Stimulated activated CD8-positive, alpha-beta memory T cell treated with anti-CD3 and anti-CD28 coated beads, Interleukin-12 subunit alpha, Interleukin-12 subunit beta, amount 100 ng/mL, for 4 hours (primary cell): ENCODE data around the gene NCR3LG1.

Experiments used
- DNase-seq: peaks from one replicate; pipeline ENCODE4 v3.0.0-alpha.2; 2020; ENCODE audit warnings: low read depth

Gene NCR3LG1

DNA sequence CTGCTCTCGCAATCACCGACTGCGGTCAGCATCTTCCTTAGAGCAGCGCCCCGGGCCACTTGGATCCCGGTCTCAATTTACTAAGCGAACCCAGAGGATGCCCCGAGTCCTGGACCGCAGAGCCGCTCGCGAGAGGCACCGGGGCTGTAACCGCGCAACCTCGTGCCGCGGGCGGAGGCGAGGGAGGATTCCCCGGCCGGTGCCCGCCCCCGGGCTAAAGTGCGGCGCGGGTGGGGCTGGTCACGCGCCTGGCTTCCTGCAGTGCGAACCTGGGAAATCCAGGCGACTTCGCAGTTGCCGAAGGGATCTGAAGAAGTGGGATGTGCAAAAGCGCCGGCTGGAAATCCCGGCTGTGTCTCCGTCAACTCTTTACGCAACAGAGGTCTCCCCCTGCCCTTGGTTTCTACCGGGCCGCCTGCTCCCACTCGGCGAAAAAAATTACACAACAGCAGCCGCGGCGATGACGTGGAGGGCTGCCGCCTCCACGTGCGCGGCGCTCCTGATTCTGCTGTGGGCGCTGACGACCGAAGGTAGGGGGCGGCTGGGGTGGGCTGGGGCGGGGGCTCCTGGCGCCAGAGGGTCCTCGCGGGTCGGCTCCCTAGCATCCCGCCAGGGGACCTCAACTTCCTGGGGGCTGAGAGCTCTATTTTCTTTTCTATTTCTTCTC, at the start of gene NCR3LG1:
Gene NCR3LG1, plus strand, starts transcription at position 291 of the 667 bp plus-strand sequence. Its CDS starts 170 bp downstream, at position 461.
- DNase-seq = peak; percentile 66

DNA sequence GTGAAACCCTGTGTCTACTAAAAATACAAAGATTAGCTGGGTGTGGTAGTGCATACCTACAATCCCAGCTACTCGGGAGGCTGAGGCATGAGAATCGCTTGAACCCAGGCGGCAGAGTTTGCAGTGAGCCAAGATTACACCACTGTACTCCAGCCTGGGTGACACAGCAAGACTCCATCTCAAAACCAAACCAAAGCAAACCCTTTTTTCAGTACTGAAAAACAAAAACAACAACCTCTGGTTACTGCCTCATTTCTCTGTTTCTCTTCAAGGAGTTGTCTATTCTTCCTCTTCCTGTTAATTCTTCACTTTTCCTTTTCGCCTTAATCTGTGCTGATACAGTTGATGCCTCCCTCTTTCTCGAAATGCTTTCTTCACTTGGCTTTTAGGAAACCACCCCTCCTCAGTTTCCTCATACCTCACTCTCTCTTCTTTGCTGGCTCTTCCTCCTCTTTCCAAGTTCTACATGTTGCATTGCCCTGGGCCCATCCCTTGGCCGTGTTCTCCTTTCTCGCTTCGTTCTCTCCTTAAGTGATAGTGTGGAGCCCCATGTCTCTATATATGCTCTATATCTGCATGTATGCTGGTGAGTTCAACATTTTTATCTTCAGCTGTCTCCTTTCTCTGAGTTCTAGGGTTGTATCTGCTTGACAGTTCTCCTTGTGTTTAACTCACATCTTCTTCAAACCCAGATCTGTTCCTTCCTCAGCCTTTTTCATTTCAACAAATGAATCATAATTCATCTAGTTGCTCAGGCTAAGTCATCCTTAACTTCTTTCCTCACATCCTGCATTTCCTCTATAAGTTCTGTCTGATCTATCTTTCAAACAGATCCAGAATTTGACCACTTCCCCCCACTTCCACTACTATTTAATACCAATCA, 38.0 kb upstream of the NCR3LG1 start:
- no peak for DNase-seq

DNA sequence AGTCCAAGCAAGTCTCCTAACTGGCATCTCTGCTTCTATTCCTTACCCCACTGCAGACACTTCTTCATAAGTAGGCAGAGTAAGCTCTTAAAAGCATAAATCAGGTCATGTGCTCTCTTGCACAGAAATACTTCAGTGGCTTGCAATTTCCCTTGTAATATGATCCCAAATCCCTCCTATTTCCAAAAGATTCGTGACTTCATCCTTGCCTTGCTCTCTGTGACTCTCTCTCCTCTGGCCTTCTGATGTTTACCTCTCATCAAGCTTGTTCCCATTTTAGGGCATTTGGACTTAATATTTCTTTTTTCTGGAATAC, 37.4 kb upstream of the NCR3LG1 start:
- no peak for DNase-seq

DNA sequence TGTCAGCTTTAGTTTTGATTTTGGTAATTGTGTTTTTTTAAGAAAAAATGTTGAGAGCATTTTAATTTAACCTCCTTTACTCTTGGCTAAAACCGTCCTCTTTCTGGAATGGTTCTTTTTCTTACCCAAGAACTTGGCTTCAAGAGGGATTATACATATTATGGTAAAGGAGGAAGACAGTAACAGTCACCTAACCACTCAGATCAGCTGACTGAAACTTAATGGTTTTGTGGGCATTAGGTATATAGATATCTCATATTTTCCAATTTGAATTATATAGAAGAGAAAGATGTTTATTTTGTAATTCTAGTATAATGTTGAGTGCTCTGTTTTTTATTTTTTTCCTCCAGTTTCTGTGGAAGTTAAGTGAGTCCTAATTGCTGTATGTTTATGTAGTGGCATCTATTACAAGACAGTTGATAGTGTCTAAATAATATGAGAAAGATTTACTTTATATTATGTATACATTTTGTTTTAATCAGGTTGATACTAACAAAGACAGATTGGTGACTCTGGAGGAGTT, 36.6 kb upstream of the NCR3LG1 start:
- DNase-seq = no peak

DNA sequence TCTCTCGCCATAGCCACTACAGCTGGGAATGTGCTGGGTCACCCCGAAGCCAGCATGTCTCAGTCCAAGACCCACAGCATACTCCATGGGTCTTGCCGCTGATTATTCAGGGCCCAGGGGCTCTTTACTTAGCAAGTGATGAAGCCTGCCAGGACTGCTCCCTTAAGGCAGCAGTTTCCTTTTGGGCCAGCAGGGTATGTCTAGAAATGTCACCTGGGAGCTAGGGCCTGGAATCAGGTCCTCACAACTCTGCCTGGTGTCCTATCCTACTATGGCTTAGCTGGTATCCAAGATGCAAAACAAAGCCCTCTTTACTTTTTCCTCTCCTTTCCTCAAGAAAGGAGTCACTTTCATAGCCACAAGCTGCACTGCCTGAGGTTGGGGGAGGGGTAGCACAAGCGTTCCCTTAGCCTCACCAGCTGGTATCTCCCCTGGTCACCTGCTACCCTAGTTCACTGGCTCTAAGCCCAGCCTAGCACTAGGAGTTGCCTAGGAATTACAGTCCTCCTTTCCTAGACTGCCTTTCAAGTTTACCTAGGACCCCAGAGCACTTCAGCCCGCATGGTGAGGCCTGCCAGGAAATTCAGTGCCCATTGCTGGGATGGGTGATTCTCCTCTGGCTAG, 22.6 kb upstream of the NCR3LG1 start:
- no peak for DNase-seq

DNA sequence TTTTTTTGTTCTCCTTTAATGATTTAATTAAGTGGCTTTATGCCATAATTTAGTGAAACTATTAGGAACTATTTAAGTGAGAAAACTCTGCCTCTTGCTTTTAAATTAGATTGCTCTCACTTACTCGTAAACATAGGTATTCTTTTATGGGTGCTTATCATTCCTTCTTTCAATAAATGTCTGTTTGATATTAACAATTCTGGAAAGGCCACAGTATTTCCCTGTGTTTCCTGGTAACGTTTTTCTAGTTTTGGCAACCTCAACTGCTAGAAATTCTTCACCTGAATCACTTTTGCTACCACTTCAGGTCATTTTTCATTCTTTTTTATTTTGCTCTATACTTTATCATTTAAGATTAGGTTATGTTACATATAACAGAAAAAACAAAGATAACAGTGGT, 19.9 kb upstream of the NCR3LG1 start:
- DNase-seq = no peak

DNA sequence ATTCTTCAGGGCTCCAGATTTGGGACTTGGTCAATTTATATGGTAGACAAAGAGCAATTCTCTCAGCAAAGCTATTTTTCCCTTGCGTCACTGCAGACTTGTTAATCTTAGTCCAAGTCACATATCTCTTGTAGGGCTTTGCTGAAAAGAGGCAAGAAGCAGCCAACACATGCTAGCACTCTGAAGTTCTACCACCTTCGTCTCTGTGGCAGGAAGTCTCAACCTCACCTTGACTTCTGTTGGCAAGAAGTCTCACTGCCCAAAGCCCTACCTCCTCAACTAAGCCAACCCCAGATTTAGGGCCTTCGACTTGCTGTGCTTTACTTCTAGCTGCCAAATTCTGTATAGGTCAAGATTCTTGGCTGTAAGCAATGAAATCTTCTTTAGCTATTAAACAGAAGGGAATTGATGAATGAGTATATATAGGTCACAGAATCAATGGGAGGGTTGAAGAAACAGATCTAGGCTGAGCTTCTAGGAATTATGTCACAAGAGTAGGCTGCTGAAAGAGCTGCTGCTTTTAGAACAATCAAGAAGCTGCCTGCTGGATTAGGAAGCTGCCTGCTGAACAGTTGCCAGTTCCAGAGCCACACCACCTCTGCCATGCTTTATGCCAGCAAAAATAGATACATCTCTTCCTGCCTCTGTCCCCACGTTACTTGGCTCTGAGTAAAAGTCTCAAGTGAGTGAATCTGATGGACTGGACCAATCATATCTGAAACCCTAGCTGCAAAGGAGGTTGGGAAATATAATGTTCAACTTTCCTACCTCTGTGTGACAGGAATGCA, 17.6 kb upstream of the NCR3LG1 start:
- DNase-seq = no peak

- DNase-seq = no peak
Observed at GRCh38 chr11:17343257-17343656, 8.3 kb upstream of the NCR3LG1 start.

GRCh38 chr11:17343907-17344306, 7.7 kb upstream of the NCR3LG1 start:
- no peak for DNase-seq

- DNase-seq = no peak
Observed at GRCh38 chr11:17347676-17348075, 3.9 kb upstream of the NCR3LG1 start.

- no peak for DNase-seq
Observed at GRCh38 chr11:17350455-17351171, 987 bp upstream of the NCR3LG1 start.

DNA sequence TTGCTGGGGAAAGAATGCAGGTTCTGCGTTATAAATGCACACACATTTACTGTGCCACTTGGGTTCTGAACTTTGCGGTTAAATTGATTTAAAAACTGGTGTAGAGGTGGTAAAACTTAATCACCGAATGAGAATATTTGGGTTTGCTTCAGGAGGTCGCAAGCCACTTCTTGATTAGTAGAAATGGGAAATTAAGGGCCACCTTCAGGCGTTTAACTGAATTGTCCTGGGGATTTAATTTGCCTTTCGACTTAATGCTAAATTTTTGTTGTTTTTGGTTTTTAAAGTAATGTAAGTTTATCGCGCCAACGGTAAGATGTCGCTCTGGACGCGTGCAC, 459 bp upstream of the NCR3LG1 start:
- no peak for DNase-seq

GRCh38 chr11:17352950-17353820, 1.6 kb downstream of the NCR3LG1 start:
- peak; percentile 48 for DNase-seq

DNA sequence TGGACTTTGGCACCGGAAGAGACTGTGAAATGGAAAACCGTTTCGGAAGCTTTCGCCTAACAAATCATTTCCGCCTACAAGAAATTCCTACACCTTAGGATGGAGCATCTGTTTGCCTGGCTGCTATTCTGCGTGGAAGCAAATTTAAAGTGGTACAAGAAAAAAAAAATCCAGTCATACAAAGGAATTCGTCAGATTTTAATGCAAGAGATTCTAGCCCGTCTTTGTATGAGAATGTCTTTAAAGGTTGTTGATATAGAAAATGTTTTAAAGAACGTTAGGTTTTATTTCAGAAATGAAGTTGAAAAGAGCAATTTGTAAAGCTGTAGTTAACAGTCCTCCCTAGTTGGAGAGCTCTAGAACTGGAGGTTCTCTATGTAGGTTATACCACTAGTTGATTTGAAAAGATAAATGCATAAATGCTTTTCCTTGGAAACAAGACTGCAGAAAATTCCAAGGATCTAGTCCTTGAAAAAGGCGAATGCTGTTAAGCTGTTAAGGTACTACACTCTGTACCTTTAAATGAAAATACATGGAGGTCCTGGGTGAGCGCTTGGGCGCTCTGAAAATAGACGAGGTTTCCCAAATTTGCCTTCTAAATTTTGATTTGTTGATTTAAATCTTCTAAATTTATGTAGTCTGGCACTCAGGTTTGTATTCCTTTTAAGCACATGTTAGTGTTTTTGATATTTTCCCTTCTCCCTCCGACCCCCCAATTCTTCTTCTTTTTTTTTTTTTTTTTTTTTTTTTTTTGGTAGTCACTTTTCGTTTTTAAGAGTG, 2.4 kb downstream of the NCR3LG1 start:
- DNase-seq = no peak

DNA sequence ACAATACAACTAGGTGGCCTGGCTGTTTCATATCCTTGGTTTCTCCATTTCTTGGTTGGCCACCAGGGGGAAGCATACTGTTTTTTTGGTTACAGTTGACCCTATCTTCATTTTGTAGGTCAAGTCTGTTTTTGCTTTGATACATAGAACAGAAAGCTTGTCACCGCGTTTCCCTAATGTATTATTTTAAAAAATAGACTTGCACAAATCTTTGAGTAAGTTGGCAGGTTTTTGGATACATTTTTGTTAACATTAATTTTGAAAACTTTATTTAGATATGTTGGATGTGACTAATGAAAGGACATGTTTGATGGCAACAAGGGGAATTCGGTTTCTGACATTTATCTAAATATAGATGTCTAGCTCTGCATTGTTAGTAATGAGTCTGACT, 3.0 kb downstream of the NCR3LG1 start:
- DNase-seq = no peak

- DNase-seq = no peak
Observed at GRCh38 chr11:17366495-17366894, 14.9 kb downstream of the NCR3LG1 start.

DNA sequence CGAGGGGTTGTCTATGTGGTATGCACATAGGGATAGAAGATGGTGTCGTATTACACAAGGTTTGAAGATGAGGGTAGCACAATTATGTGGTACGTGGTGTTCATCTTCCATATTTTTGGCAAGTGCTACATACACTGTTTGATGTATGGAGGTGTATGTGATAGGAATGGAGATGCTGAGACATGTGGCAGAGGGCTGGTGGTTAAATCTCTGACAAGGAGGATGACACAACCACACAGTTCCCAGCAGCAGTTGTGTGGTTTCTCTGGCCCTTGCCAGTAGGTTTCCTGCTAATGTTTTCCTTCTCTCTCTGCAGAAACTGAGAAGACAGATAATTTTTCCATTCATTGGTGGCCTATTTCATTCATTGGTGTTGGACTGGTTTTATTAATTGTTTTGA, 17.0 kb downstream of the NCR3LG1 start:
- DNase-seq = no peak

GRCh38 chr11:17369094-17369493, 17.5 kb downstream of the NCR3LG1 start:
- DNase-seq = no peak

- no peak for DNase-seq
Observed at GRCh38 chr11:17369684-17370243, 18.2 kb downstream of the NCR3LG1 start.
